Mononuclear cell (primary cell): ENCODE measurements around the gene BCAR3. TPM values are rescaled to one million over a fixed set of nuclear protein-coding genes. Genes with fewer than 3 reads are reported as not detected.
"Not testable (repeated sequence)": the region's sequence is repeated elsewhere in the genome, so short reads cannot be mapped to it uniquely, and the experiment has no call there.

Experiments used
- H3K27me3 ChIP-seq: 2 replicates; pipeline ENCODE4 v1.6.0; 2011; ENCODE audit warnings: low read length, control low read depth; ENCODE audit not compliant: insufficient read depth
- H3K4me1 ChIP-seq: 2 replicates; pipeline ENCODE4 v1.5.1; 2011; ENCODE audit warnings: mild to moderate bottlenecking, low read length, control low read depth; ENCODE audit not compliant: insufficient read depth
- H3K4me3 ChIP-seq: 2 replicates; pipeline ENCODE4 v1.5.1; 2011; ENCODE audit warnings: mild to moderate bottlenecking, low read length, moderate library complexity
- H3K9me3 ChIP-seq: 2 replicates; pipeline ENCODE4 v1.5.1; 2011; ENCODE audit warnings: low read depth, mild to moderate bottlenecking, control low read depth, low read length
- total RNA-seq: library from RNA; depleted of rRNA; stranded (reverse); fragments of >200 nt; gene quantifications from one replicate; pipeline ENCODE4 v1.2.3, GENCODE V29; 2012

BCAR3 gene
- total RNA-seq, 1 donor, result 1.4 TPM

DNA sequence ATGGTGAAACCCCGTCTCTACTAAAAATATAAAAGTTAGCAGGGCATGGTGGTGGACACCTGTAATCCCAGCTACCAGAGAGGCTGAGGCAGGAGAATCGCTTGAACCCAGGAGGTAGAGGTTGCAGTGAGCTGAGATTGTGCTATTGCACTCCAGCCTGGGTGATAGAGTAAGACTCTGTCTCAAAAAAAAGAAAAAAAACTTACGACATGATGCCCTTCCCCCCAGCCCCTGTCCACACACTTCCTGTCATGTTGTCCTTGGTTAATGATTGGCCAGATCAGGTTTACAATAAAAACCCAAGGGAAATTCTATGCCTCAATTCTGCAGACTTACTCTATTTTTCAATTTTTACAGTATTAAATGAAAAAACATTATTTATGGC lies 90.4 kb downstream of the BCAR3 start:
- not testable (repeated sequence) for H3K9me3 ChIP-seq, H3K4me3 ChIP-seq, H3K27me3 ChIP-seq, H3K4me1 ChIP-seq

DNA sequence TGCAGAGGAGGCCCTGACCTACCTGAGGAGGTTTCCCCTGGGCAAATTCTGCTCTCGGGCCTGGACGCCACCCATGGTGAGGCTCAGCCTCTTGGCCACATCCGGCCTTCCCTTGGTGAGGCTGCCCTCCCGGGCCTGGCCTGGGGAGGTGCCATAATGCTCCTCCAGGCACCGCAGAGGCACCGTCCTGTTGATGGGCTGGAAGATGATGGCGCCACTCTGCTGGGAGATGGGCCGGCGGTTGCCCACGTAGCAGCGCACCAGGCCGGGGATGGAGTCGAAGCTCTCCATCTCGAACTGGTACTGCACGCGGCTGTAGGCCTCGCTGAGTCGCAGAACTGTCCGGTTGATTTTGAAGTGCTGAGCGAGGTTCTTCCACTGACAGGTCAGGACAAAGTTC lies 92.7 kb downstream of the BCAR3 start:
- Histone ChIP-seq H3K4me3 (no peak overlapping the region), H3K27me3 (no peaks in the 10 kb centered on the region), H3K9me3 (no peaks in the 10 kb centered on the region), H3K4me1 (peaks cover 7% of the 10 kb centered on the region)

DNA sequence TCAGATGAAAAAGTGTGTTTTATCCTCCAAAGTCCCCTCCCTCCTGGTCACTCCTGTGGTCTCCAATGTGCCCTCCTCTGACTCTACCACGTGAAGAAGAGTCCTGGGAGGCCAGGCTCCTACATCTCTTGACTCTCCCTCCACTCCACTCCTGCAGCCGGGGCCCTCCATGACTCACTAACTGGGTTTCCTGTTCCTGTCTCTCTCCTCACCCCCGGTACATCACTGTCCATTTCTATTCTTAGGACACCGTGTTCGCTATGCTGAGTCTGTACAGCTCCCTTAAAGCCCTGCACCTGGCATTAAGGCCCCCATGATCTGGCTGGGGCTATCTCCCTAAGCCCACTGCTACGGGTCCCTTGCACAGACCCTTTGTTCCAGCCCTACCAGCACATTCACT lies 93.4 kb downstream of the BCAR3 start:
- H3K4me3 ChIP-seq, result no peak overlapping the region
- no peaks in the 10 kb centered on the region for H3K27me3 ChIP-seq
- no peaks in the 10 kb centered on the region for H3K9me3 ChIP-seq
- peaks cover 7% of the 10 kb centered on the region for H3K4me1 ChIP-seq

DNA sequence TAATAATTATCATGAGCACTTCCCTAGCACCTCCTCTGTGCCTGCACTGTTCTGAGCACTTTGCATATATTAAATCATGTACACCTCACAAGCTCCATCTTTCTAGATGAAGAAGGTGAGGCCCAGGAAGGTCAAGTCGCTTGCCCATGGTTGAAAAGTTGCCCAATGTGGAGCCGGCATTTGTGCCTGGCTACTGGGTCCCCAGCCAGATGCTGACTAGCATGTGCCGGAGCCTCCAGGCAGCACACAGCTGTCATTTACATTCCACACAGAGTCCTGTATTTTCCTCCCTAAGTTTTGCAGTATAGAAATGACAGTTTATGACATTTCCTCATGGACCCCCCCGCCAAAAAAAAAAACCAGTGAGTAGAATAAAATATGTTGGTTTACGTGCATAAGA lies 94.3 kb downstream of the BCAR3 start:
- Histone ChIP-seq H3K9me3 (no peaks in the 10 kb centered on the region), H3K4me1 (peaks cover 7% of the 10 kb centered on the region), H3K27me3 (no peaks in the 10 kb centered on the region), H3K4me3 (no peak overlapping the region)

DNA sequence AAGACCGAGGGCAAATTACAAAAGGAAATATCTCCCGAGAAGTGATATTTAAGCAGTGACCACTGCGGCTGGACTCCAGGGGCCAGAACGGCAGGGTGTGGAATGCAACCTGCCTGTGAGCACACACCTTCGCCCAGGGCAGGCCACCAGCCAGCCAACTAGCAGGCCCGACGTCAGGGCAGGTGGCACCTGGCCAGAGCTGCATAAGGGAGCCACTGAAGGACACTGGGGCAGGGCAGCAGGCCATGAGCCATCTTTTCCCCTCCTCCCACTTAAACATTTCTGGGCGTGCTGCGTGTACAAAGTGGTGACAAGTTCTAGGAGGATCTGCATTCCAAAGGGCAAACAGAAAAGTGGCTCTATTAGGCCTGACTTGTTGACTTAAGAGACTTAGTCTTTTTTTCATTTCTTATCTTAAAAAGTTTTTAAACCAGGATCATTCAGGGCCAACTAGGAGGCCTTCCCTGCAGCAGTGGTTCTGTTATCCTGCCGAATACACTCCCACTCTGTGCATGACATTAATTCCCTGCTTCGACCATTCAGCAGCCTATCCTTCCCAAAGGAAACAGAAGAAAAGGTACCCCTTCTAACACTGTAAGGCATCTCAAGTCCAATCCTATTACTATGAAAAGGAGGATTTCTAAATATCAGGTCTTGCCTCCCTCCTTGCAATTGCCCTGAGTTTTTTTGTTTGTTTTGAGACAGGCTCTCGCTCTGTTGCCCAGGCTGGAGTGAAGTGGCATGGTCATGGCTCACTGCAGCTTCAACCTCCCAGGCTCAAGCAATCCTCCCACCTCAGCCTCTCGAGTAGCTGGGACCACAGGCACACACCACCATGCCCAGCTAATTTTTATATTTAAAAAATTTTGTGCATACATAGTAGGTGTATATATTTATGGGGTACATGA lies 96.3 kb downstream of the BCAR3 start:
- Histone ChIP-seq H3K27me3 (no peaks in the 10 kb centered on the region), H3K4me1 (no peaks in the 10 kb centered on the region), H3K4me3 (no peak overlapping the region), H3K9me3 (no peaks in the 10 kb centered on the region)

DNA sequence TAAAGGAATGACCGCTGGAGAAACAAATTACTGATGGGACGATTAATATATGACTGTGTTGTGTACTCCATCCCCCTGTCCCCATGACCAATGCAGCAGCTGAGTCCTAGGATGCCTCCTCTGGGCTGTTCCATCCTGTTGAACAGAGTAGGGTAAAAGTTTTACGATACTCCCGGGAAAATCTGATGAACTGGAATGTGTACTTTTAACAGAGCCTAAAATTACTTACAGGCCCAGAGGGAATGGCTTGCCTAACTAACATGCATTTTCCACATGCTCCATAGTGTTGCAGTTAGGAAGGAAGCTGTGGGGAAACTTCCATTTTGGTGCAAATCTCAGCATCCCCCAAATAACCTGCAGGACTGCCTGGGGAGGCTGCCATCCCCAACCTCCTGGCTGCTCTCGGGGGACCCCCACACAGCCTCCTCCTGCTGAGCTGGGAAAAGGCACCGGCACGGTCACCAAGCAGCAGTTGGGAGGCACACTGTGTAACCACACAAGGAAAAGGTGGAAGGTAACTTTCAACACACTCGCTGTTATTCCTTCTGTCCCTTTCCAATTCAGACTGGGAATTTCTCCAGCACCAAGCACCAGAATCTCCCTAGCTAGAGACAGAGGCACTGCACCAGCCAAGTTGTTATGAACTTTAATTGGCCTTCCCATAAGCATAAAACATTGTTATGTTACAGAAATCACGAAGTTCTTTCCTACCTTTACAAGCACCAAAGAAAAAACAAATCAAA lies 97.2 kb downstream of the BCAR3 start:
- Histone ChIP-seq H3K9me3 (no peaks in the 10 kb centered on the region), H3K4me1 (no peaks in the 10 kb centered on the region), H3K27me3 (no peaks in the 10 kb centered on the region), H3K4me3 (no peak overlapping the region)

DNA sequence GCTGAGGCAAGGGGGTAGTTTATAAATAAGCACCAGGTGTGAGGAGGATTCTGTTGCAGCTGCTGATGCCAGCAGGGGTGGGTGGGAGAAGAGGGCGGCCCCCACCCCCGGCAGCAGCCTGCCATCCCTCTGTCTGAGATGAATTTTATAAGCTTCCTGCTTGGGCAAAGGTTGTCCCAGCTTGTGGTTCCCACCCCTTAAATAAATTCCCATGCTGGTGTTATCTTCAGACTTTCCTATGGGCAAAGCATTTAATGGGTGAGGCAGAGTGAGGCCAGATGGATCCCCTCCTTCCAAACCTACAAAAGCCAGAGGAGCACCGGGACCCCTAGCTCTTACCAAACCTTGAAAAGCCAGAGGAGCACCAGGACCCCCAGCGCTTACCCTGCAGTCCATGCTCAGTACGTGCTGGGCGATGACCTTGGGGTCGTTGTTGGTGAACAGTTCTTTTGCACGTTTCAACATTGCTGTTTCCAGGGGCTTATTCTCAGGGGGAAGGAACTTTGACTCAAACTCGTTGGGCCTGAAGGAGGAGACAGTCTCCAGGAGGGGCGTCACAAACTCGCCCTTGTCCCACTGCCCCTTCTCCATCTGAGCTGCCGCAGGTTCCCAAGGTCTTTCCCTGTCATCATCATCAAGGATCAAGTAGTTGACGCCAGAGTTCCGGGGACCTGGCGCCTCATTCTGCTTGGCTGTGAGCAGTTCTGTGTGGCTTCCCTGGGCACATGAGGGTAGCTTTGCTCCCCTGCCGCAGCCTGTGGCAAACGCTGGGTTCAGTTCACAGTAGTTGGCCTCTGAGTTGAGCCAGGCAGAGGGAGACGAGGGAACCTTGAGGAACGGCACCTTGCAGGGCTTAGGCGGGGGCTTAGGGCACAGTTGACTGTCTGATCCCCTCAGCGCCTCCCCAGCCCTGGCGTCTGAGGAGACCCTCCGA lies 99.5 kb downstream of the BCAR3 start:
- H3K4me3 ChIP-seq, result no peak overlapping the region
- no peaks in the 10 kb centered on the region for H3K27me3 ChIP-seq
- H3K4me1 ChIP-seq, result no peaks in the 10 kb centered on the region
- H3K9me3 ChIP-seq, result no peaks in the 10 kb centered on the region

DNA sequence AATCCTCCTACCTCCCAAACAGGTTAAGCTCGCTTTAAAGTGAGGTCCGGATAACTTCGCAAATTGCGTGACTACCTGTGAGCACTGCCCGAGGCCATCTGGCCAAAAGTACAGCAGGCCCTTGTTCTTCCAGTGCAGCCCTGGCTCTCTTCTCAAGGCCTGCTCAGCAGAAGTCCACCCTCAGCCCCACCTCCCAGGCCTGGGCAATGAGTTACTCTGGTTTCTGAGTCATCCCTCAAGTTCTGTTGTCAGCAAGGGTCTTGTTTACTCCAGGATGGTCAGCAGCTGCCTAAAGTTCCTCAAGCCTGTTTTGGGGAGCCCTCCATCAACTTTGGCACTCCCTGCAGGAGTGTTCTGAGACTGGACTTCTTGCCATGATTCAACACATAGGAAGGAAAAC lies 101.7 kb downstream of the BCAR3 start:
- Histone ChIP-seq H3K9me3 (no peaks in the 10 kb centered on the region), H3K4me1 (no peaks in the 10 kb centered on the region), H3K4me3 (no peak overlapping the region), H3K27me3 (no peaks in the 10 kb centered on the region)

DNA sequence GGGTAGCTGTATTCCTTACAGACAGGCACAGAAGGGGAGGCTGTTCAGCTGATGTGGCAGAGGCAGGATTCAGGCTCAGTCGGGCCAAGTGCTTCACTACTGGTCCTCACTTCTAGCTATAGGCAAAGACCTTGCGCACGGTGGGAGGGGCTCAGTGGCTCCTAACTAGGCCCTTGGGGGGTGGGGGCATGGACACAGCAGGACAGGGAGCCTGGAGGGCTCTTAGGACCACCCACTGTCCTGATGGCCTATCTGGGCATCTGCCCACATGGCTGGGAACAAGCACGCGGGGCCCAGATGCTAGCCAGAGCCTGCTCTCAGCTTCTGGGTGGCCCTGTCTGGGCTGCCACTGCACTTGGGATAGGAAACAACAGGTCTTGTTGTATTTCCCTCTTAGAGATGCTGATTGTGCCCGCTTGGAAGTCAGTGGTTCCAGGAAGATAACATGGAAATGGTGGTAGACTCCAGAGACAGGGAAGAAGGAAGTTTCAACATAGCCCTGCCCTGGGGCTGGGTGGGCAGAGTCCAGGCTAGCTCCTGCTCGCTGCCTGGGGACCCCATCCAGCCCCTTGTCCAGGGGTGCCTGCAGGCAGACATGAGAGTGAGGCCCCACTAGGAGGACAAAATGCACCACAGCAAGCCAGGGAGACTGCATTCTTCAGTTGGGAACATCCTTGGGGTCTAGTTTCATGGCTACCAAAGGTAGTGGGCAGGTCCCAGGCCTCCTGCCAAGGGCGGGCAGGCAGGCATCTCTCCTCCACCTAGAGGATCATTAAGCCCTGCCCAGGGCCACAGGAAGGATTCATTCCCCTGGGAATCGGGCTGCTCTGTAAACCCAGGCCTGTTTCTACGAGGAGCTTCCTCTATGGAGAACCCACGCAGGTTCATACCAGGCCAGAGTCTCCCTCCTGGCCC lies 102.5 kb downstream of the BCAR3 start:
- Histone ChIP-seq H3K9me3 (no peaks in the 10 kb centered on the region), H3K27me3 (no peaks in the 10 kb centered on the region), H3K4me1 (no peaks in the 10 kb centered on the region), H3K4me3 (no peak overlapping the region)

DNA sequence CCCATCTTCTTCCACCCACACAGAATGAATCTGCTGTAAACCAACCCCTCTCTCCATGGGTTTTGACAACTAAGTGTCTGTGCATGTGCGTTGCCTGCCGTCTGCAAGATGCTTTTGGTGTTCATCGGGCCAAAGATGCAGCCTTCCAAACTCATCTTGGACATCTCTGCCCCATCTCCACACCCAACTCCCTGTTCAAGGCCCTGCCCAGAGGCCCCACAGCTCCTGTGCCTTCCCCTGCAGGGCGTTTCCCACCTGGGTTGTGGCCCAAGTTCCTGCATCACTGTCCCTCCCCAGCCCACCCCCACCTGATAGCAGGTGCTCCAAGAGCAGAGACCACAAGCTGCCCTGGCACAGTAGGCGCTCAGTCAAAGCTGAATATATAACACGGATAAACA lies 103.2 kb downstream of the BCAR3 start:
- H3K27me3 ChIP-seq, result no peaks in the 10 kb centered on the region
- H3K9me3 ChIP-seq, result no peaks in the 10 kb centered on the region
- no peaks in the 10 kb centered on the region for H3K4me1 ChIP-seq
- no peak overlapping the region for H3K4me3 ChIP-seq

DNA sequence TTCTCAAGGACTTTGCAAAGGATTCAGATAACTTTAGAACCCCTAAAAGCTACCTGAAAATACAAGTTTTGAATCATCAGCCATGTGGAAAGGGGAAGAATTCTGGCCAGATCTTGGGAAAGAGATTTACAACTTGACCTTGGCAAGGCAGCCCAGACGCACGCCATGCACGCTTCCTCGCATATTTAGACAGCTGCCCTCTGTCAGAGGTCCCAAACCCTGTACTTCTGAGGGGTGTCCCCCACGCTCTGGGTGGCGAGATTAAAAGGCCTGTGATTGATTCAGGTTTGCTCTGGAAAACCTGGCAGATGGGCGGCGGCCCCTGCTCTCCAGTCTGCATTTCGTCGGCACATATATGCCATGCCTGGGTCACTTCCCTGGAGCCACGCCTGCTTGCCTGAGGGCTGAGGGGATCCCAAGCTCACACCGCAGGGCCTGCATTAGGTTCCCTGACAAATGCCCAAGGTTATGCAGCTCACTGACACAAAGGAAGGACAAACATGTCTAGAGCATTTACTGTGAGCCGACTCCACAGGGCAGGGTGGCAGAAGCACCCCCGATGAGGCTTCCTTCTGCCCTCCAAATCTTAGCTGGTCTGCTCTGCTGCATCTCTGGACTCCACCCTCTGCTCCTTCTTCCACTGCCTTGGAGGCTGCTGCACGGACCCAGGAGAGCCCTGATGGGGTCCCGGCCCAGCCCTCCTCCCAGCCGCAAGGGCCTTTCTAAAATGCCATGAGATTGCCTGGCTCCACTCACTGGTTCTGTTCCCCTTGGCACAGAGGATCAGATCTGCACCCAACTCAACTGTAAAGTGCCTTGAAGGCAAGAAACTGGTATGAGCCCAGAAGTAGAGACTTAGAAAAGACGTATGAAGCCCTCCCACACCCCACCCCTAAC lies 103.9 kb downstream of the BCAR3 start:
- no peak overlapping the region for H3K4me3 ChIP-seq
- no peaks in the 10 kb centered on the region for H3K4me1 ChIP-seq
- H3K9me3 ChIP-seq, result no peaks in the 10 kb centered on the region
- no peaks in the 10 kb centered on the region for H3K27me3 ChIP-seq

DNA sequence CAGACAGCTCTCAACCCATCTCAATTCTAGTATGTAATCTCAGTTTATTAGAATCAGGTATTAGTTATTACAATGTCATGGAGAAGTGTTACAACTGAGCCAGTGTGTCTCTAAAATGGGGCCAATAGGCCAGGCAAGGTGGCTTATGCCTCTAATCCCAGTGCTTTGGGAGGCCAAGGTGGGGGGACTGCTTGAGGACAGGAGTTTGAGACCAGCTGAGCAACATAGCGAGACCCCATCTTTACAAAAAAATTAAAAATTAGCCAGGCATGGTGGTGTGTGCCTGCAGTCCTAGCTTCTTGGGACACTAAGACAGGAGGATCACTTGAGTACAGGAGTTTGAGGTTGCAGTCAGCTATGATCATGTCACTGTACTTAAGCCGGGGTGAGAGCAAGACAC lies 104.9 kb downstream of the BCAR3 start:
- no peaks in the 10 kb centered on the region for H3K27me3 ChIP-seq
- no peaks in the 10 kb centered on the region for H3K9me3 ChIP-seq
- H3K4me1 ChIP-seq, result no peaks in the 10 kb centered on the region
- H3K4me3 ChIP-seq, result no peak overlapping the region

DNA sequence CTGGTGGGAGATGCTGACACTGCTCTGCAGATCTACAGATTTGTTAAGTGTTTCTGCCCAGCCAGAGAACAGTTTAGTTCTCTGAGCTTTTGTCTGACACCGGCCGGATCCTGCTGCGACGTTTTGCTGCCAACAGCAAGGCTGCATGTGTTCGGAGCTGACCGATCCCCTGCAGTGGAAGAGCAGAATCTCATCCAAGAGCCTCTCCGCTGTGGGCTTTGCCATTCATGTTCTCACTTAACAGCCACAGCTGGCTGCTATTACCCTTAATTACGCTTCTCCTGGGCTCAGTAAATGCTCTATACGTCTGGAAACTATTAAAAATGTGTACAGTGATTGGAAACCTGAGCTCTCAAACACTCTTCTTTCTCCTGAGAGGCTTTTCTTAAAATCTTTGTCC lies 105.3 kb downstream of the BCAR3 start:
- Histone ChIP-seq H3K9me3 (no peaks in the 10 kb centered on the region), H3K4me1 (no peaks in the 10 kb centered on the region), H3K27me3 (no peaks in the 10 kb centered on the region), H3K4me3 (no peak overlapping the region)
